GM21723 (cell line): ENCODE data around the gene CORO1C.
"Not testable (repeated sequence)": the region's sequence is repeated elsewhere in the genome, so short reads cannot be mapped to it uniquely, and the experiment has no call there.

Source experiments
- ATAC-seq: cut with Tn5 transposase; IDR thresholded peaks from one replicate; pipeline ENCODE4 v1.9.1; 2021; ENCODE audit warnings: mild to moderate bottlenecking, moderate library complexity; ENCODE audit not compliant: unreplicated experiment

CORO1C gene

DNA sequence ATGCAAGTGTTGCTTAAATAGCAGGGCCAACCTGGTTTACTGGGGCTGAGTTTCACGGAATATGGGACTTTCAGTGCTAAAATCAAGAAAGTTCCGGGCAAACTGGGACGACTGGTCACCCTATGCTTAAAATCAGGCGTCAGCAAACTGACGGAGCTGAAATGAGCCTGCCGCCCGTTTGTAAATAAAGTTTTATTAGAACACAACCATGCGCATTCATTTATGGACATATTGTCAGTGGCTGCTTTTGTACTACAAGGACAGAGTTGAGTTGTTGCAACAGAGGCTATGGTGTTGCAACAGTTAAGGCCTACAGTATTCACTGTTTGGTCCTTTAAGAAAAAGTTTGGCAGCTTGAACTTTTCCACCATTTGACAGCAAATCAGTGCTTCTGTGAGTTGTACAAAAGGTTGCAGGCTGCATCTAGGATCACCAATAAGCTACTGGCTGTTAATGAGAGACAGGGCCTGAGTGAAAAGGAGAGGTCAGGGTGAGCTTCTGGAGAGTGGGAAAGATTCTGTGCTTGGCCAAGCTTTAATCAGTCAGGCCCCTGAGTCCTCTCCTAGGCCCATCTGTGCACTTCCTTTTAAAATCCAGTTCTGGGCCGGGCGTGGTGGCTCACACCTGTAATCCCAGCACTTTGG lies 111.0 kb downstream of the CORO1C start:
- no peak for ATAC-seq

DNA sequence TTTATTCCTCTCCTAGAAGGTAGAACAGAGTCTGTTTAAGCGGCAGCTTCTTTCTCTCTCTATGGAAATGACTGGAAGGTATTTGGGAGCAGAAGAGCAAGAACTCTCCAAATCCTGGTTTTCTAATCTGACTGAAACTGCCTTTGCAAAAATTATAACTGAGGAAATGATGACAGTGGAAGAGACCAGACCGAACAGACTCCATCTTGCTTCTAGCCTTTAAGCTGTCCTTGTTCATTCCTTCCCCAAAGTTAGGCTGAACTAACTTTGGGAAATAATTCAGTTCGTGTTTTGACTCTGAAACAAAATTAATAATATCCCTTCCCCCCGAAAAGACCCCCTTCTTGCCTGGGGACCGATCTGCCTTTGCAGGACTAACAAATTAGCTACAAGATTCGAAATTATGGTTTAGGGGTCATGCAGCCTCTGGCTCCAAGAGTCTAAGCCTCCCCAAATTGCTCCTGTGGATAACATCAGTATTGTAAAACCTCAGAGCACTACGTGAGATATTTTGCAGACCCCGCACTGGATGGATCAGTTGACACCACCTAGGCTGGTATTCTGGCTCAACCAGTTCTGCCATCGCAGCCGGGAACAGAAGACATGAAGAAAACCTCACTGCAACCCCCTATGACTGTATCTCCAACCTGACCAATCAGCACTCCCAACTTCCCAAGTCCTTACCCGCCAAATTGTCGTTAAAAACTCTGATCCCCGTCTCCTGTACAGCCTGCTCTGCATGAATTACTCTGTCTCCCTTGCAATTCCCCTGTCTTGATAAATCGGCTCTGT lies 111.8 kb downstream of the CORO1C start:
- no peak for ATAC-seq

DNA sequence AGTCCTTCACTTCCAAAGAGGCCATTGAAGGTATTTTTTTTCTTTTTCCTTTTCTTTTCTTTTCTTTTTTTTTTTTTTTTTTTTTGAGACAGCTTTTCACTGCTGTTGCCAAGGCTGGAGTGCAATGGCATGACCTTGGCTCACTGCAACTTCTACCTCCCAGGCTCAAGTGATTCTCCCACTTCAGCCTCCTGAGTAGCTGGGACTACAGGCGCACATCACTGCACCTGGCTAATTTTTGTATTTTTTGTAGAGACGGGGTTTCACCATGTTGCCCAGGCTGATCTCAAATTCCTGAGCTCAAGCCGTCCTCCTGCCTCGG lies 112.4 kb downstream of the CORO1C start:
- ATAC-seq, result not testable (repeated sequence)

DNA sequence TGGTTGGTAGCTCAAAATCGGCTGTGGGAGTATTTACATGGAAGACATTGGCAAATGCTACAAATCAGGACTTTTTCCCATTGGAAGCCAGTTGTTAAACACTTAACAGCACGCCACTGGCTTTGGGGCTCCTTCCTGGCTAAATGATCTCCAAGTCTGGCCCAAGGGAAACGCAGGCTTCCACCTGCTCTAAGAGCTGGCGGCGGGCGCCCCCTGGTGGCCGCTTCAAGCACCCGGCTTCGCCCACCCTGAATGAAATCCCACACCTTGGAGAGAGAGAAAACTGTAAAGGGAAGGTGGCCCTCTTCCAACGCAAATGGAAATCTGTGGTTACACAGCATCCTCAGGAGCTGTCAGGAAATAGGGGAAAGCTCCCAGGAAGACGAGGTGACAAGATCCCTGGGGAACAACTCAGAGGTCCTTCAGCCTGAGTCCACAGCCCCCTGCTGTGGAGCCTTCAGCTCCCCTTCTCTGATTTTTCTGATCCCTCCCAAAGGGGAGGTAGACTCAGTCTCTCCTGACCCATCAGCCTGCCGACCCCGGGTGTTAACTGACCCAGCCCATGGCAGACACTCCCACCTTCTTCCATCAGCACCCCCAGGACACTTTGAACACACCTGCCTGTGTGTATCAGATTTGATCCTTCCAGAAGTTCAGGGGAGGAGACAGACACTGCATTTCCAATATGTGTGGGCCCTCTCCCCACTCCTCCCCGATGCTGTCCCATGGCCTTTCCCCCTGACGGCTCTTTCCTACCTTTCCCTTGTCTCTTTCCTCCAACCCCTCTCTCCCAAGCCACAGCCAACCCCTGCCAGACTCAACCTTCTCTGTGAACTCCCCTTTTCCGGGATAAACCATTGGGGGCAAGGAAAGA lies 113.0 kb downstream of the CORO1C start:
- ATAC-seq, result peak; percentile 55

DNA sequence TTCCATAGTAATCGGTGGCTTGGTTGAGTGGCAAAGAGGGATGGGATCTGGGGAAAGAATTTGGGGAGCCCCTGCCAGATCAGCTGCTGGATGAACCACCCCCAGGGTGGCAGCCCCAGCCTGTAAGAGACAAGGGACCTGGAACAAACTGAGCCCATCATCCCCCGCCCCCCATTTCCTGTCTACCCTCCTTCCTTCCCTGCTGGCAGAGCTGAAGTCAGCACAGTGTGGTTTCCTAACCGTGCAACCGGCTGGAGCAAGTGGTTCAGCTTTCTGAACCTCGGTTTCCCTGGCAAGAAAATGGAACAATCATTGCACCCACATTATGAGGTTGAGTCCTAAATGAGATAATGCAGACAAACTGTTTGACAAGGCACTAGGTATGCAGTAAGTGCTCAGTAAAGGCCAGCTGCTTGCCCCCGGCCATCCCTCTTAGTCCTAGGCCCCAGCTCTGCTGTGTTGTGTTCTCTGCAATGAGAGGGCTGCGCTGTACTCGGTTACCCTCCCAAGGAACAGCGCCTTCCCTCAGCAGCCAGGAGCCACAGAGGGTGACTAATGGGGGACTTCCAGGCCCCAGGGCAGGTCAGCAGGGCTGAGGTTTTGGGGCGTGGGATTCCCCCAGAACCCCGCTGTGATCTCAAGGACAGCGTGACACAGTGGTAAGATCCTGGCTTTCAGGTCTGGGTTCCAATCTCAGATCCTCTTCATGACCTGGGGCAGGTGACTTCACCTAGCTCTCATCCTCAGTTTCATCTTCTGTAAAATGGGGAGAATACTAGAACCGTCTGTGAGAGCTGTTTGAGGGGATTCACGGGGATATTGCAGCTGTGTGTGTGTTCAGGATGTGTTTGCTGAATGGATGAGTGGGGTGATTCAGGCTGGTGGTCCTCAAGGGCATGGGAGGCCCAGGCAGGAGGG lies 114.1 kb downstream of the CORO1C start:
- peak; percentile 71 for ATAC-seq

DNA sequence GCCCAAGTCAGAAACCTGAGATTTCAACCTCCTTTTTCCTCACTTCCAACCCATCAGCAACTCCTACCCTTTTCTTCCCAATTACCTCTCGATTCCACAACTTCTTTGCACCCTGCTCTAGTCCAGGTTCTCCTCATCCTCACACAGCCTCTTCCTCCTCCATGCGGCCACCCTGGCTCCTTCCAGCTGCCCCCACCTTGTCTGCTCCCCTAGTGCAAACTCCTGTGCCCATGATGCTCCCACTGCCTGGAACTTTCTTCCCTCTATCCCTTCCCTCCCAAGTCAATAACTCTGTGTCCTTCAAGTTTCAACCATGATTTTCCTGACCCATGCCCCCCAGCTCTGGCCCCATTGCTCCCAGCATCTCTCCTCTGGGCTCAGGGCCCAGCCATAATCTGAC lies 115.0 kb downstream of the CORO1C start:
- ATAC-seq, result no peak

DNA sequence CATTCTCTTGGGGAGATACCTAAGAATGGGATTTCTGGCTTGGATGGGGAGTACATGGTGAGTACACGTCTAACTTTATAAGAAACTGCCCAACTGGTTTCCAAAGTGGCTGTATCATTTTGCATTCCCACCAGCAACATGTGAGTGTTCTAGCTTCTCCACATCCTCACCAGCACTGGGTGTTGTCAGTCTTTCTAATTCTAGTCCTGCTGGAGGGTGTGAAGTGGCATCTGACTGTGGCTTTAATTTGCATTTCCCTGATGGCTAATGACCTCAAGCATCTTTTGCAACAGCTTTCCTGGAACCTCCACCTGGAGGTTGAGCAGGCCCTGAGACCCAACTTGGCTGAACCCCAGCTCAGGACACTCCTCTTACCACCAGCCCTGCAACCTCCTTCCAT lies 115.4 kb downstream of the CORO1C start:
- ATAC-seq, result no peak

DNA sequence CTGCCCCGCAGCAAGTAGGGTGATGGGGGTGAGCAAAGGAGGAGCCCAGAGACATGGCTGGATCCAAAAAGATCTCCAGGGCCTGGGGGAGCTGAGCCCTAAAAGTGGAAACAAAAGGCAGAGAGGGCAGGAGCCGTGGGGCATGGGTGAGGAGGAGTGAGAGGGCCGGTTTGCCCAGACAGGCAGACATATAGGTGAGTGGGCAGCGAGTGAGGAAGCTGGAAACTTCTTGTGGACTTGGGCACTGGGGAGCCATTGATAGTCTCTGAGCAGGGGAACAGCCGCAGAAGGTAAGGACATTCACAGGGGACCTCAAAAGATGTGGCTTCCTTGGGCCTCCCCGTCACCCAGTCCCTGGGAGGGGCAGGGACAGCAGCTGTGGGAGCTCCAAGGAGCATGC lies 116.7 kb downstream of the CORO1C start:
- no peak for ATAC-seq

DNA sequence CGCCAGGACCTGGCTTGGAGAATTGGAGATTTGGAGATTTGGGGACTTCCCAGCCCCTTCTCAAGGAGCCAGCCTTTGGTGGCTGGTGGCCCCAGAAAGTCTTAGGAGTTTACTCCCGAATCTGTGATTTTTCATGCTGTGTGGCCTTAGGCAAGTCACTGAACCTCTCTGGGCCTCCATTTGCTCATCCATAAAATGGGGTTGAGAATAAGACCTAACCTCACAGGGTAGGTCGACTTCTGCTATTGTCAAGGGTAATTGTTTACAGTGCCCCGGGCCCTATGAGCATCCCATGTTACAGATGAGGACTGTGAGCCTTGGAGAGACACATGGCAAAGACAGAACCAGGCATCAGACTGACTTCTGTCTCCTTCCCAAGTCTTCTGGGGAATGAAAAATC lies 117.3 kb downstream of the CORO1C start:
- ATAC-seq, result no peak

DNA sequence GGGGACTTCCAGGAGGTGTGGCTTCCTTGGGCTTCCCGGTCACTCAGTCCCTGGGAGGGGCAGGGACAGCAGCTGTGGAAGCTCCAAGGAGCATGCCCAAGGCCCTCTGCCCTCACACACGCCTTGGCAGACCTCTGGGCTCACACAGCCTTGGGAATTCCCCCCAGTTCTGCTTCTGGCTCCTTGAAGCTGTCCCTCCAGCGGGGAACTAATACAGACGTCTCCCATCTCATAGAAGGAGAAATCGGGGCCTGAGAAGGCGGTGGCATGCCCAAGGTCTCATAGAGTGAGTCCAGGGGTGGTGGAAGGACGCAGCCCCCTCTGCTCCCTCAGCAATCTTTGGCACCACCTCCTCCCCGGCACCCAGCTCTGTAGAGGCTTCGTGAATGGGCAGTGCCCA lies 117.8 kb downstream of the CORO1C start:
- no peak for ATAC-seq

DNA sequence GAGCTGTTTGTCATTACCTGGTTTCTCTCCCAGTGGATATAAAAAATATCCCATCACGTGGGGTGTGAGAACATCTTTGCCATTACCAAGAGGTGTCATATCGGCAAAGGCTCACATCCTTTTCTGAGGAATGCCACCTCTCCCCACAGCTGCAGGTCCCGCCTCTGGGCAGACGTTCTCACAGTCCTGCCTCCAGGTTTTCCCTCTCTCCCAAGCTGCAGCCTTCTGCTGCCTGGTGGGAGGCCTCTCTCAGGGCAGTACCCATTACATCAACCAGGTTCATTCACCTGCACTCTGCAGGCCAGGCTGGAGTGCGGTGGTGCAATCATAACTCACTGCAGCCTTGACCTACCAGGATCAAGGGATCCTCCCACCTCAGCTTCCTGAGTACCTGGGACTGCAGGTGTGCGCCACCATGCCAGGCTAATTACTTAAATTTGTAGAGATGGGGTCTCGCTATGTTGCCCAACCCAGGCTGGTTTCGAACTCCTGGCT lies 118.5 kb downstream of the CORO1C start:
- ATAC-seq, result no peak

DNA sequence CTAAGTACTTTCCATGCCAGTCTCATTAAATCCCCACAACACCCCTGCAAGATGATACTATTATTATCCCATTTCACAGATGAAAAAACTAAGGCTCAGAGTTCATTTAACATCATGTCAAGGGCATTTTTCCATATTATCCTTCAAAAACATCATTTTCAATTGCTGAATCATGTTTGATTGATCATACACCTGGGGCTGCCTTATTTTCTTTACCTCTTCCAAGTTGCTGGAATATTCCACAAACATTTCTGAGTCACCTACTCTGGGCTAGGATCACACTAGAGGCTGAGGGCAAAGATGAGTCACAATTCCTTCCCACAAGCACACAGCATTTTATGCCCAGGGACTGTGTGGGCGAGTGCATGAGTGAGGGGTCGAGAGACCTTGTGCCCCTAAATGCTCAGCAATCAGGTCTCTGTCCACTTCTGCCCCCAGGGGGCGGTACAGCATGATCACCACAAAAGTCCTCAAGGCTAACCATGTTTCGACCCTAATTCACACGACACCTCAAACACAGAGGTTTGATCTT lies 119.4 kb downstream of the CORO1C start:
- ATAC-seq, result no peak

DNA sequence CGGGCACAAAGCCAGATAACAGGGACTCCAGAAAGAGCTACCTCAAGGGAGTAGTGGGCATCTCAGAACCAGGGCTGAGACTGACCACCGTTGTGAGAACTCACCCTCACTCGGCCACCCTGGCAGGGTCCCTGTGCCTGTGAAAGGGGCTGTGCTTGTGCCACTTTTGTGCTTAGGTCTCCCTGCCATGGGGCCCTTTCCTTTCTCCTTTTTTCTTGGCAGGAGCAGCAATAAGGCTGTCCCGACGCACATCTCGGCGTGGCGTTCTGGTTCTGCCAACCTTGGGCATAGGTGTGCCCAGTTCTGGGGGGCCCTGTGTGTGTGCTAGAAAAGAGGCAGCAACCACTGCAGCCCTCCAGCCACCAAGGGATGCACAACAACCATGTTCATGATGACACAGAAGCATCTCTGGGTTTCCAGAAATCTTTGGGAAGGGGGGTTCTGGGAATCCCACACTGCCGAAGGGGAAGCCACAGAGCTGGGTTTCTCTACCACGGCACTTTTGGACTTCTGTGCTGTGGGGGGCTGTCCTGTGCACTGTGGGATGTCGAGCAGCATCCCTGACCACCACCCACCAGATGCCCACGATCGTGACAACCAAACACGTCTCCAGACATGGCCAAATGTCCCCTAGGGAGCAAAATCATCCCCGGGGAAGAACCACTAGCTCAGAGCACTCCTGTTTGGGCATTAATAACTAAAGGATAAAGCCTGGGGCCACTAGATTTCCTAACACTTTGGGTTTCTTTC lies 120.3 kb downstream of the CORO1C start:
- no peak for ATAC-seq

DNA sequence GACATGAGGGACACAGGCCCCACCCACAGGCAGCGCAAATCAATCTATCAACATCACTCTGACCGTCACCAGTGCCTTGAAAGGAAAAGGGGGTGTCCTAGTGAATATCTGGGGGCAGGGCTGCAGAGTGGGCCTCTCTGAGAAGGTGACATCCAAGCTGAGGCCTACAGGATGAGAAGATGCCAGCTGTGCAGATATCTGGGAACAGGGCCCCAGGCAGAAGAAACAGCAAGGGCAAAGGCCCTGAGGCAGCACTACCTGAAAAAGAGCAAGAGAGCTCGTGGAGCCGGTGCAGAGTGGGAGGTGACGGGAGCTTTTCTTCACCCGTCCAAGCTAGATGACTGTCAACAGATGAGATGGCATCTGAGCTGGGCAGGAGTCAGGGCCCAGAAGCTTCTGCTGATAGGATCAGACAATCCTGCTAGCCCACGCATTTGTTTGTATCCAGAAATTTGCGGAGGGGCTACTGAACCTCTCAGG lies 120.9 kb downstream of the CORO1C start:
- ATAC-seq, result no peak

DNA sequence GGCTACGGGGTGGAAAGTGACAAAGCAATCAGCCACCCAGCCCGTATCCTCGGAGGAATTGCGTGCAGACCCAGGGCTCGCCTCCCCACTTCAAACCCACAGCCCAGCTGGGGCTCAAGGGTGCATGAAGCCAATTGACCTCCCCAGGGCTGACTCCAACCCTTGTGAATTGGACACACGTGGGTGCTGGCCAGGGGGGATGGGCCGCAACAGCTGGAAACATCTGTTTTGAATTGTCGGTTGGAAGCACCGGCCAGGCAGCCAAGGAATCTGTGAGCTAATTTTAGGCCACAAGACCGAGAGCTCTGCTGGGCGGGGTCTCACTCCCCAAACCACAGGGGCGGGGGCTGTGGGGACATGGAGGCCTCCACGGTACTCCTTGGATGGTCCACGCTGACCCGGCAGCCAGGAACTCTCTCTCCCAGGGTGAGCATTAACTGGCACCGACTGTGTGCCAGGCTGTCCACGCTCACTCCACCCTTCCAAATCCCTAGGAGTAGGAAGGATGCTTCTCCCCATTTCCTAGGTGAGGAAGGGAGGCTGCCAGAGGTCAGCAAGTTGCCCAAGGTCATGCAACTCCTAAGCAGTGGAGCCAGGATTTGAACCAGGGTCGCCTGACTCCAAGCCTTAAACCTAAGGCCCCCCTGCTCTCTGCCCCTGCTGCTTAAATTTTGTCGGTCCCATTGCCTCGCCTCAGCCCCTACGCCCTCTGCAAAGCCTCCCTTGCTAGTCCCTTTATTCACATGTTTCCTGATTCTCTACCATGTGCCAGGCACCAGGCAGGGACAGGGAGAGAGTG lies 121.6 kb downstream of the CORO1C start:
- no peak for ATAC-seq

DNA sequence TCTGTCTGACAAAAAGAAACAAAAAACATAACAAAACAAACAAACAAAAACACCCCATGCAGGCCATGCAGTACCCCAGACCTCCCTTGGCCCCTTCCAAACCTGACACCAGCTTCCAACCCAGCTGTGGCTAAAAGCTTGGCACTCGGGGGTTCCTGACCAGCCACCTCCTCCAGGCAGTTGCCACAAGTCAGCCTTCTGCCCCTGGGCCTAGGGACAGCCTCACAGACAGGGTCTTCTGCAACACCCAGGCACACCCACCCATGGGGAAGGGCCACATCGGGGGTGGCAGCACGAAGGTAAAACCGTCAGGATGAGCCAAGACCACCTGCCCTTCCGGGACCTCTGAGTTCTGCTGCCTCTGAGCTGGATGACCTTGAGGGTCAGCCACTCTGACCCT lies 122.7 kb downstream of the CORO1C start:
- ATAC-seq, result no peak

DNA sequence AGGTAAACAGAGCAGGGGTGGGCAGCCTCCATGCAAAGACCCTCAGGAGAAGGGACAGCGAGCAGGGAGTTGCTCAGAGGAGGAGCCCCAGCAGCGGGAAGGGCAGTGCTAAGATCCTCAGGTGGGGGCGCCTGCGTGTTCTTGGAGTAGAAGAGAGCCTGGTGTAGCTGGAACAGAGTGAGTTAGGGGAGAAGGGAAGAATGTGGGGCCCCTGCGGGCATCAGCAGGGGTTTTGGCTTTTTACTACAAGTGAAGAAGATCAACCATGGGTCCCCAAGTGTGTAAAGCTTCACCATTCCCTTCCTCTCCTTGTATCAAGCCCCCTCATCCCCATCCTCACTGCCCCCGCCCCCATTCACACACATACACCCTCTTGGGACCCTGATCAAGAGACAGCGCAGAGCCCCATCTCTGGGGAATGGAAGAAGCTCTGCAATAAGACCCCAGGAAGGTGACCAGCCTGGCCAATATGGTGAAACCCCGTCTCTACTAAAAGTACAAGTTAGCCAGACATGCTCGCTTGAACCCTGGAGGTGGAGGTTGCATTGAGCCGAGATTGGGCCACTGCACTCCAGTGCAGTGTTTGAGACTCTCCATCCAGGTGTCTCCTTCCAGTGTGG lies 123.2 kb downstream of the CORO1C start:
- ATAC-seq, result no peak

DNA sequence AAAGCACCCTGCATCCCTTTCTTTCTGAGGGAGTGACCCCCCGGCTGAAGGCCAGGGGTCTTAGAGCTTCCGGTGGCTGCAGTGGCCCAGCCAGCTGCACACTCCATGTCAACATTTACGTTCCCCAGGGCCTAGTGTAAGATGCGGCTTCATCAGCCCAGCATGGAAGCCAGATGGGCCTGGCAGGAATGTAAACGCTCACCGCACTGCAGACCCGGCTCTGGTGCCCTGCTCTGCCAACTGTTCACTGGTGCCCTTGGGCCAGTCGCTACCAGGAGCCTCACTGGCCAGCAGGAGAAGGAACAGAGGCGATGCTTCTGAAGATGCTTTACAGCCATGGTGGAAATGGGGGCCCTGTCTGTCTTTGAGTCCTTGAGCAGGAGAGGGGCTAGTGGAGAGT lies 124.8 kb downstream of the CORO1C start:
- ATAC-seq, result no peak
